Measurements from ENCODE around the gene NRCAM. TPM values are rescaled to one million over a fixed set of nuclear protein-coding genes. Genes with fewer than 3 reads are reported as not detected.

The NRCAM gene
- total RNA-seq, 1 donor from 2014 or later, result 9.3 TPM

DNA sequence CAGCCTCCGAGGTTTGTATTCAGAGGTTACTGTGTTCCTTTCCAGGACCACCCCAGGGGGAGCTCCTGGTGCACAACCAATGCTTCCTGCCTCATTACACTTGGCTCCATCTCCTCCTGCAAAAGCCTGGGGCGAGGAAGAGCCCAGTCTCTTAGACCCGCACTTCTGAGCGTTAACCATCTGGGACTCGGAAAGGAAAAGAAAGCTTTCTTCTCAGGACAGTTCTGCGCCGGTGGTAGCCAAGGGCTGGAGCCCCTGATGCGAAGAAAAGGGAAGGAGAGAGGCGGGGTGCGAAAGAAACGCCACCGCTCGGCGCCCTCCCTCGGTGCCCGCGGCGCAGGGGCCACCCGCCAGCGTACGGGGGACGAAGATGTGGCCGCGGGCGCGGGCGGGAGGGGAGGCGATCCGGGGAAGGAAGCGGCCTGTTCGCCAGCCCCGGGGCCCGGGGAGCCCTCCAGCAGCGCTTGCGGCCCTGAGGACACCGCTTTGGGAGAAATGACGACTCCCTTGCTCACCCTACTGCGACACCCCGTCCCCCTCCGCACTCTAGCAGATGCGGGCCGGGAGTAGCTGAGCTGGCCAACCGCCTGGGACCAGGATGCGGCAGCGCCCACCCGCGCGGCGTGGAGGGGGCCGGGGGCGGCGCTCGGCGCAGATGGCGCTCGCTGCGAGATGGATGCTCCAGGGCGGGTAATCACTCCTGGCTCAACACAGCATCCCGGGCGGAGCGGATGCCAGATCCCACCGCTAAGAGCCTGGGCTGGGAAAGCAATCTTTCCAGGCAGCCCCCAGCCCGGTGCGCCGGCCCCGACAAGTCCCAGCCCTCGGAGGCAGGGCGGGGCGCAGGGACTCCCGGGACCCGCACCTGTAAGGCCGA, 1.3 kb downstream of the NRCAM start:
- Histone ChIP-seq H2AFZ (ENCODE audit: low read depth, low read length) (peak overlapping the region; percentile 78), H3K36me3 (ENCODE audit: insufficient read depth, low read length) (no peaks in the 10 kb centered on the region), H3K9ac (ENCODE audit: low read length) (peak overlapping the region; percentile 63), H3K4me3 (ENCODE audit: insufficient read depth, low read depth, low read length) (peak overlapping the region; percentile 61), H4K20me1 (ENCODE audit: insufficient read depth, low read length) (no peaks in the 10 kb centered on the region), H3K4me2 (ENCODE audit: low read length) (peak overlapping the region; percentile 87), H3K27ac (ENCODE audit: low read depth, low read length) (no peak overlapping the region), H3K4me1 (ENCODE audit: insufficient read depth, low read length) (no peaks in the 10 kb centered on the region), H3K27me3 (ENCODE audit: insufficient read depth, low read length) (peaks cover 25% of the 10 kb centered on the region), H3K9me3 (ENCODE audit: insufficient read depth, low read depth, low read length) (no peaks in the 10 kb centered on the region), H3K79me2 (ENCODE audit: insufficient read depth, low read length) (peaks cover 31% of the 10 kb centered on the region)
- no peaks in the 10 kb centered on the region for H3K4me1 Mint-ChIP-seq (ENCODE audit: low read depth, unreplicated experiment)
- no peaks in the 10 kb centered on the region for H3K9me3 Mint-ChIP-seq (ENCODE audit: unreplicated experiment)
- peak overlapping the region; percentile 90 for H3K4me3 Mint-ChIP-seq (ENCODE audit: unreplicated experiment)
- no peak for FAIRE-seq
- peaks cover 20% of the 10 kb centered on the region for H3K27me3 Mint-ChIP-seq (ENCODE audit: low read depth, unreplicated experiment)
- peak; percentile 42 for DNase-seq (ENCODE audit: low read depth)
- H3K27ac Mint-ChIP-seq (ENCODE audit: unreplicated experiment), result no peak overlapping the region
- no peak for TF ChIP-seq EZH2 (IDR thresholded peaks at IDR 0.05; ENCODE audit: insufficient read depth, low read length)
- TF ChIP-seq, protein P1, sequence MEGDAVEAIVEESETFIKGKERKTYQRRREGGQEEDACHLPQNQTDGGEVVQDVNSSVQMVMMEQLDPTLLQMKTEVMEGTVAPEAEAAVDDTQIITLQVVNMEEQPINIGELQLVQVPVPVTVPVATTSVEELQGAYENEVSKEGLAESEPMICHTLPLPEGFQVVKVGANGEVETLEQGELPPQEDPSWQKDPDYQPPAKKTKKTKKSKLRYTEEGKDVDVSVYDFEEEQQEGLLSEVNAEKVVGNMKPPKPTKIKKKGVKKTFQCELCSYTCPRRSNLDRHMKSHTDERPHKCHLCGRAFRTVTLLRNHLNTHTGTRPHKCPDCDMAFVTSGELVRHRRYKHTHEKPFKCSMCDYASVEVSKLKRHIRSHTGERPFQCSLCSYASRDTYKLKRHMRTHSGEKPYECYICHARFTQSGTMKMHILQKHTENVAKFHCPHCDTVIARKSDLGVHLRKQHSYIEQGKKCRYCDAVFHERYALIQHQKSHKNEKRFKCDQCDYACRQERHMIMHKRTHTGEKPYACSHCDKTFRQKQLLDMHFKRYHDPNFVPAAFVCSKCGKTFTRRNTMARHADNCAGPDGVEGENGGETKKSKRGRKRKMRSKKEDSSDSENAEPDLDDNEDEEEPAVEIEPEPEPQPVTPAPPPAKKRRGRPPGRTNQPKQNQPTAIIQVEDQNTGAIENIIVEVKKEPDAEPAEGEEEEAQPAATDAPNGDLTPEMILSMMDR (IDR thresholded peaks at IDR 0.05; ENCODE audit: insufficient read depth, low read depth, low read length), result no peak
- H3K36me3 Mint-ChIP-seq (ENCODE audit: low read depth, unreplicated experiment), result no peaks in the 10 kb centered on the region

DNA sequence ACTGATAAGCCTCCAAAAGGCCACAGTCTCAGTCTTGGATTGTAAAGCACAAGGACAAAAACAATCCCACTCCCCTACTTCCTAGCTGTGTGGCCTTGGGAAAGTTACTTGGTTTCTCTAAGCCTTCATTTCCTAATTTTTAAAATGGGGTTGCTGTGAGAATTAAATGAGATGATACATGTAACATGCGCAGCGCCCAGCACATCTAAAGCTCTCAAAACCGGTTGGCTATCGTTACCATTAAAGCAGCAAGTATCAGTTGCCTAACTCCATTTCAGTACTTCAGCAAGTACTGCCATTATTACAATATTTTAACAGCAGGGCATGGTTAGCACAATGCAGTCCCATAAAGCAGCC, 1.9 kb downstream of the NRCAM start:
- H3K36me3 Mint-ChIP-seq (ENCODE audit: low read depth, unreplicated experiment), result no peaks in the 10 kb centered on the region
- H3K4me3 ChIP-seq (ENCODE audit: insufficient read depth, low read depth, low read length), result peak overlapping the region; percentile 61
- no peaks in the 10 kb centered on the region for H3K4me1 ChIP-seq (ENCODE audit: insufficient read depth, low read length)
- no peaks in the 10 kb centered on the region for H3K9me3 Mint-ChIP-seq (ENCODE audit: unreplicated experiment)
- no peaks in the 10 kb centered on the region for H3K9me3 ChIP-seq (ENCODE audit: insufficient read depth, low read depth, low read length)
- no peaks in the 10 kb centered on the region for H3K4me1 Mint-ChIP-seq (ENCODE audit: low read depth, unreplicated experiment)
- H3K27ac Mint-ChIP-seq (ENCODE audit: unreplicated experiment), result no peak overlapping the region
- peak overlapping the region; percentile 63 for H3K9ac ChIP-seq (ENCODE audit: low read length)
- peak overlapping the region; percentile 87 for H3K4me2 ChIP-seq (ENCODE audit: low read length)
- no peak for TF ChIP-seq EZH2 (IDR thresholded peaks at IDR 0.05; ENCODE audit: insufficient read depth, low read length)
- TF ChIP-seq, protein P1 (IDR thresholded peaks at IDR 0.05; ENCODE audit: insufficient read depth, low read depth, low read length), result no peak
- no peaks in the 10 kb centered on the region for H4K20me1 ChIP-seq (ENCODE audit: insufficient read depth, low read length)
- H3K79me2 ChIP-seq (ENCODE audit: insufficient read depth, low read length), result peaks cover 35% of the 10 kb centered on the region
- peaks cover 28% of the 10 kb centered on the region for H3K27me3 ChIP-seq (ENCODE audit: insufficient read depth, low read length)
- H2AFZ ChIP-seq (ENCODE audit: low read depth, low read length), result peak overlapping the region; percentile 78
- H3K27me3 Mint-ChIP-seq (ENCODE audit: low read depth, unreplicated experiment), result peaks cover 20% of the 10 kb centered on the region
- H3K4me3 Mint-ChIP-seq (ENCODE audit: unreplicated experiment), result peak overlapping the region; percentile 90
- H3K36me3 ChIP-seq (ENCODE audit: insufficient read depth, low read length), result no peaks in the 10 kb centered on the region
- no peak overlapping the region for H3K27ac ChIP-seq (ENCODE audit: low read depth, low read length)
- DNase-seq (ENCODE audit: low read depth) (no peak), FAIRE-seq (no peak)

DNA sequence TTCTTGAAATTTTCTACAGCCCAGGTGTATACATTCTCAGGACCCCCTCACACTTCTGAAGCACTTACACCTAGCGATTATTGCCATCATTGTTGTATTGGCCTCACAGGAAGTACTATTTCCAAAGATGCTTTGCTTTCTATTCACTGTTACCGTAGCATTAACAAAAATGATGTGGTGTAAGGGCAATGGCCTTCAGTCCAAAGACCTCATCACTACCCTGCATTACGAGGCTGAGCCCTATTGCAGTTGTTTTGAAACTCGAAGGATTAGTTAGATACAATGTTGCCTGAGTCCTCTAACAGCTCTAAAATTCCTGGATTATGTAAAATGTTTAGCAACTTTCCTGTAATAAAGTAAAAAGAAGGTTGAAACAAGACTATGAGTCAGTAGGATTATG, 2.9 kb downstream of the NRCAM start:
- Histone ChIP-seq H3K4me3 (ENCODE audit: insufficient read depth, low read depth, low read length) (no peak overlapping the region), H3K9ac (ENCODE audit: low read length) (no peak overlapping the region), H3K4me2 (ENCODE audit: low read length) (no peak overlapping the region), H3K36me3 (ENCODE audit: insufficient read depth, low read length) (no peaks in the 10 kb centered on the region), H3K9me3 (ENCODE audit: insufficient read depth, low read depth, low read length) (no peaks in the 10 kb centered on the region), H3K27ac (ENCODE audit: low read depth, low read length) (no peak overlapping the region), H4K20me1 (ENCODE audit: insufficient read depth, low read length) (no peaks in the 10 kb centered on the region), H3K27me3 (ENCODE audit: insufficient read depth, low read length) (peaks cover 25% of the 10 kb centered on the region), H2AFZ (ENCODE audit: low read depth, low read length) (no peak overlapping the region), H3K4me1 (ENCODE audit: insufficient read depth, low read length) (no peaks in the 10 kb centered on the region), H3K79me2 (ENCODE audit: insufficient read depth, low read length) (peaks cover 42% of the 10 kb centered on the region)
- DNase-seq (ENCODE audit: low read depth), result no peak
- Mint-ChIP-seq H3K4me1 (ENCODE audit: low read depth, unreplicated experiment) (no peaks in the 10 kb centered on the region), H3K9me3 (ENCODE audit: unreplicated experiment) (no peaks in the 10 kb centered on the region), H3K36me3 (ENCODE audit: low read depth, unreplicated experiment) (no peaks in the 10 kb centered on the region), H3K27ac (ENCODE audit: unreplicated experiment) (no peak overlapping the region), H3K4me3 (ENCODE audit: unreplicated experiment) (no peak overlapping the region), H3K27me3 (ENCODE audit: low read depth, unreplicated experiment) (peaks cover 20% of the 10 kb centered on the region)
- no peak for TF ChIP-seq EZH2 (IDR thresholded peaks at IDR 0.05; ENCODE audit: insufficient read depth, low read length)
- TF ChIP-seq, protein P1 (IDR thresholded peaks at IDR 0.05; ENCODE audit: insufficient read depth, low read depth, low read length), result no peak
- no peak for FAIRE-seq
